Measurements from ENCODE around the gene WDR64. TPM values are rescaled to one million over a fixed set of nuclear protein-coding genes. Genes with fewer than 3 reads are reported as not detected.

The WDR64 gene
- total RNA-seq, 1 donor from 2014 or later: 0.17 TPM

DNA sequence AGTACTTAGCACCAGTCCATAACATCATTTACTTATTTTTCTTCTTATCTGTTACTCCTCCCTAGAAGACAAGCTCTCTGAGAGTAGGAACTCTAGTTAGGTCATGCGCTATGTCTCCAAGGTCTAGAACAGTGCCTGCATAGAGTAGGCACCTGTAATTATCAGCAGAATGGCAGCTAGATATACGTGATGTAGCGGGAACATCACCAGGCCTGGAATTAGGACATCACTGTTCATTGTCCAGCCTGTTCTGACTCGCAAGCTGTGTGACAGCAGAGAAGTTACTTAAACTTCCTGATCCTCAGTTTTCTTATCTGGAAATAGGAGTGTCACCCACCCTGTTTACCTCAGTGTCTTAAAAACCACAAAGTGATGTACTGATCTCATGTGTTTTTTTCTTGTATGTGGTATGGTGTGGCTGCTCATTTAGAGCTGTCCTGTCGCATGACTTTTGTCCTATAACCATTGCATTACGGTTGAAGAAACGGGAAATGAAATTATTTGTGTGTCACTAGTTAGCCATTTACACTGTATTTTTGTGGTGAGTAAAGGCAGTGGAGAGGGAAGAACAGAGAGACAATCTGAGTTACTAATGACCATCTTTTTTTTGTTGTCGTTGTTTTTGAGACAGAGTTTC is 158.8 kb downstream of the WDR64 start:
- H3K4me1 Mint-ChIP-seq (ENCODE audit: low read depth): no peaks in the 10 kb centered on the region
- H3K27ac Mint-ChIP-seq (ENCODE audit: unreplicated experiment): no peak overlapping the region
- H3K9me3 Mint-ChIP-seq (ENCODE audit: low read depth): no peaks in the 10 kb centered on the region
- no peak overlapping the region for H3K4me3 Mint-ChIP-seq (ENCODE audit: unreplicated experiment)
- TF ChIP-seq, protein P1, sequence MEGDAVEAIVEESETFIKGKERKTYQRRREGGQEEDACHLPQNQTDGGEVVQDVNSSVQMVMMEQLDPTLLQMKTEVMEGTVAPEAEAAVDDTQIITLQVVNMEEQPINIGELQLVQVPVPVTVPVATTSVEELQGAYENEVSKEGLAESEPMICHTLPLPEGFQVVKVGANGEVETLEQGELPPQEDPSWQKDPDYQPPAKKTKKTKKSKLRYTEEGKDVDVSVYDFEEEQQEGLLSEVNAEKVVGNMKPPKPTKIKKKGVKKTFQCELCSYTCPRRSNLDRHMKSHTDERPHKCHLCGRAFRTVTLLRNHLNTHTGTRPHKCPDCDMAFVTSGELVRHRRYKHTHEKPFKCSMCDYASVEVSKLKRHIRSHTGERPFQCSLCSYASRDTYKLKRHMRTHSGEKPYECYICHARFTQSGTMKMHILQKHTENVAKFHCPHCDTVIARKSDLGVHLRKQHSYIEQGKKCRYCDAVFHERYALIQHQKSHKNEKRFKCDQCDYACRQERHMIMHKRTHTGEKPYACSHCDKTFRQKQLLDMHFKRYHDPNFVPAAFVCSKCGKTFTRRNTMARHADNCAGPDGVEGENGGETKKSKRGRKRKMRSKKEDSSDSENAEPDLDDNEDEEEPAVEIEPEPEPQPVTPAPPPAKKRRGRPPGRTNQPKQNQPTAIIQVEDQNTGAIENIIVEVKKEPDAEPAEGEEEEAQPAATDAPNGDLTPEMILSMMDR (IDR thresholded peaks at IDR 0.05): no peak
- DNase-seq (ENCODE audit: low spot score): no peak
- no peaks in the 10 kb centered on the region for H3K36me3 Mint-ChIP-seq (ENCODE audit: low read depth)
- peaks cover 17% of the 10 kb centered on the region for H3K27me3 Mint-ChIP-seq (ENCODE audit: low read depth)

DNA sequence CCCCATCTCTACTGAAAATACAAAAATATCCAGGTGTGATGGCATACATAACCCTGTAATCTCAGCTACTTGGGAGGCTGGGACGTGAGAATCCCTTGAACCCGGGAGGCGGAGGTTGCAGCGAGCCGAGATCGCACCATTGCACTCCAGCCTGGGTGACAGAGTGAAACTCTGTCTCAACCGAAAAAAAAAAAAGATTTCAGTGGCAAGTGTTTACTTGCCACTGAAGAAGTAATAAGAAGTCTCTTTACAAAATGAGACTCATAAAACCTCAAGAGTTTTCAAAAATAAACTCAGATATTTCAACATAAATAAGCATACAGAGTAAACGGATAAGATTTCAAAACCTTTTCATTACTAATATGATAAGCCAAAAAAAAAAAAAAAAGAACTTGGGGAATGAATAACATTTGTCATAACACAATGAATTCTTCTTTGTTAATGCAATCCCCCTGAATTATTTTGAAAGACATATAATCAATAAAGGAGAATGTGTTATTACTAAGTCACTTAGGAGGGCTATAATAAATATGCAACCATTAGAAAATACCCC is 161.8 kb downstream of the WDR64 start:
- Mint-ChIP-seq H3K4me1 (ENCODE audit: low read depth) (peaks cover 9% of the 10 kb centered on the region), H3K27ac (ENCODE audit: unreplicated experiment) (no peak overlapping the region), H3K9me3 (ENCODE audit: low read depth) (no peaks in the 10 kb centered on the region), H3K4me3 (ENCODE audit: unreplicated experiment) (no peak overlapping the region), H3K27me3 (ENCODE audit: low read depth) (peaks cover 22% of the 10 kb centered on the region), H3K36me3 (ENCODE audit: low read depth) (no peaks in the 10 kb centered on the region)
- TF ChIP-seq, protein P1 (IDR thresholded peaks at IDR 0.05): no peak
- no peak for DNase-seq (ENCODE audit: low spot score)

DNA sequence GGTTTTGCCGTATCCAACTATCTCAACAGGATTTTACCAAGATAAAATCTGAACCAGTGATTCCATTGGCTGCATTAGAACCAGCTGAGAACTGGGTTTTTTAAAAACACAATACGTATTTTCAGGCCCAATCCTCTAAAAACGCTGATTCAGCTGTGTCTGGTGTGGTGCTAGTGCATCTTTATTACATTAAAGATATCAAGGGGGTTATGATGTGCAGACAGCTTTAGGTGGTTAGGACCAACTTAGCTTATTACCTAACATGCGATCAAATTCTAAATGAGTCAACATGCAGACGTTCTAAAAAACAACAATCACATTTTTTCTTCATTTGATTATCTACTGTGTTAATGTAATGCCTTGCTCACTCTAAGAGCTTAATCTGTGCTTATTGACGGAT is 163.9 kb downstream of the WDR64 start:
- TF ChIP-seq, protein P1 (IDR thresholded peaks at IDR 0.05): no peak
- DNase-seq (ENCODE audit: low spot score): no peak
- Mint-ChIP-seq H3K9me3 (ENCODE audit: low read depth) (no peaks in the 10 kb centered on the region), H3K27ac (ENCODE audit: unreplicated experiment) (no peak overlapping the region), H3K4me3 (ENCODE audit: unreplicated experiment) (no peak overlapping the region), H3K27me3 (ENCODE audit: low read depth) (peaks cover 22% of the 10 kb centered on the region), H3K4me1 (ENCODE audit: low read depth) (peaks cover 9% of the 10 kb centered on the region), H3K36me3 (ENCODE audit: low read depth) (no peaks in the 10 kb centered on the region)

DNA sequence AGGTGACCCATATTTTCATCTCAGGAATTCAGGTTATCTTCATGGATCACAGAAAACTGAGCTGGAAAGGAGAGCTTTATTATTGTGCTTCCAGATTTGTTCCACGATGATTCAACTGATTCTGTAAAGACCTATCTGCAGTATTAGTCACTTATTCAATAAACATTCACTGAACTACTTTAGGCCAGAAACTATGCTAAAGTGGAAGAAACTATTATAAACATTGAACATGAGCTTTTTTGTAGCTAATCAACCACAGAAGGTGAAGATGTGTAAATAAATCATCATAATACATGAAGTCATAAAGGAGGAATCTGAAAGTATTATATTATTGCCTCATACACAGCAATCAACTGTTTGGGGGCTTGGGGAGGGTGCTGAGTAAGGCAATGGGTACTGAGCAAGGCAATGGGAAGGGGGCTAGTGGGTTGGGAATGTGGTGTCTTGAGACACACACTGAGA is 165.3 kb downstream of the WDR64 start:
- Mint-ChIP-seq H3K27ac (ENCODE audit: unreplicated experiment) (peak overlapping the region; percentile 75), H3K4me1 (ENCODE audit: low read depth) (peaks cover 9% of the 10 kb centered on the region), H3K27me3 (ENCODE audit: low read depth) (peaks cover 17% of the 10 kb centered on the region), H3K4me3 (ENCODE audit: unreplicated experiment) (no peak overlapping the region), H3K36me3 (ENCODE audit: low read depth) (no peaks in the 10 kb centered on the region), H3K9me3 (ENCODE audit: low read depth) (no peaks in the 10 kb centered on the region)
- no peak for DNase-seq (ENCODE audit: low spot score)
- TF ChIP-seq, protein P1 (IDR thresholded peaks at IDR 0.05): no peak

DNA sequence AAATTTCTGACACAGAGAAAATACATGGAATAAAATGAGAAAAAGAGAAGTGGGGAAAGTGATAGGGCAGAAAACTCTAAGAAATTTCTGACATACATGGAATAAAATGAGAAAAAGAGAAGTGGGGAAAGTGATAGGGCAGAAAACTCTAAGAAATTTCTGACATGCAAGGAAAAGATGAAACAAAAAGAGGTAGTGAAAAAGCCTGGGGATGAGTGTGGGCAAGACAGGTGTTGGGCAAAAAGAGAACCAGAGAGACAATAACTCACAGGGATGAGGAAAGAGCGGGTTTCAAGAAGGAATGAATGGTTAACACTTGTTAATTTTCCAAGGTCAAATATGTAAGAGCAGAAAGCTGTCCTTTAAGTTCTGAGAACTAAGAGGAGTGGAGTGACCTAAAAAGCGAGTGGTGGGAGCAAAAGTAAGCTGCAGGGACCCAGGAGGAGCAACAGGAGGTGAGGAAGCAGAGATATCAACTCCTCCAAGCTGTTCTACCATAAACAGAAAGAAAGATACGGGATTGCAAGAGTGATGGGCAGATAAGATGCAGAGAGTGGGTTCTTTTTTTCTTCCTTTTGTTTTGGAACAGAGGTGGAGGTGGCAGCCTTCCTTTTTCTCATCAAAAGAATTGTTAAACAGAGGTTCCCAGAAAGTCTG is 166.0 kb downstream of the WDR64 start:
- Mint-ChIP-seq H3K27me3 (ENCODE audit: low read depth) (peaks cover 15% of the 10 kb centered on the region), H3K4me1 (ENCODE audit: low read depth) (peaks cover 9% of the 10 kb centered on the region), H3K9me3 (ENCODE audit: low read depth) (no peaks in the 10 kb centered on the region), H3K36me3 (ENCODE audit: low read depth) (no peaks in the 10 kb centered on the region), H3K27ac (ENCODE audit: unreplicated experiment) (no peak overlapping the region), H3K4me3 (ENCODE audit: unreplicated experiment) (no peak overlapping the region)
- no peak for DNase-seq (ENCODE audit: low spot score)
- TF ChIP-seq, protein P1 (IDR thresholded peaks at IDR 0.05): no peak
